Stimulated activated CD4-positive, alpha-beta T cell treated with anti-CD3 and anti-CD28 coated beads, Interleukin-2, amount 100 ng/mL, for 24 hours (primary cell): Measurements from ENCODE around the gene DDX10.
"Not testable (repeated sequence)": the region's sequence is repeated elsewhere in the genome, so short reads cannot be mapped to it uniquely, and the experiment has no call there.

Experiments
- DNase-seq, 2 donors: peaks; one replicate each; pipeline ENCODE4 v3.0.0-alpha.2; 2020

DDX10 gene

GRCh38 chr11:108779147-108779546 is 114.3 kb downstream of the DDX10 start:
- not testable (repeated sequence) for DNase-seq

GRCh38 chr11:108780119-108780518 is 115.2 kb downstream of the DDX10 start:
- no peak for DNase-seq

GRCh38 chr11:108781946-108782345 is 117.1 kb downstream of the DDX10 start:
- DNase-seq, result no peak

- DNase-seq, result no peak
Measured at GRCh38 chr11:108786281-108786990, 121.6 kb downstream of the DDX10 start.

GRCh38 chr11:108787105-108787504 is 122.2 kb downstream of the DDX10 start:
- no peak for DNase-seq

- DNase-seq, result no peak
Measured at GRCh38 chr11:108788565-108789199, 123.8 kb downstream of the DDX10 start.

GRCh38 chr11:108790501-108791299 is 125.8 kb downstream of the DDX10 start:
- DNase-seq, result no peak

GRCh38 chr11:108793138-108793537 is 128.3 kb downstream of the DDX10 start:
- no peak for DNase-seq

- DNase-seq, result no peak
Measured at GRCh38 chr11:108793611-108794010, 128.7 kb downstream of the DDX10 start.

- DNase-seq, result no peak
Measured at GRCh38 chr11:108796551-108796950, 131.7 kb downstream of the DDX10 start.

GRCh38 chr11:108797578-108798100 is 132.8 kb downstream of the DDX10 start:
- no peak for DNase-seq

GRCh38 chr11:108802492-108802891 is 137.6 kb downstream of the DDX10 start:
- no peak for DNase-seq

GRCh38 chr11:108803776-108804175 is 138.9 kb downstream of the DDX10 start:
- no peak for DNase-seq

- no peak for DNase-seq
Measured at GRCh38 chr11:108804511-108804910, 139.6 kb downstream of the DDX10 start.

GRCh38 chr11:108805030-108805429 is 140.2 kb downstream of the DDX10 start:
- no peak for DNase-seq

- DNase-seq, result no peak
Measured at GRCh38 chr11:108807262-108807661, 142.4 kb downstream of the DDX10 start.

- DNase-seq, result no peak
Measured at GRCh38 chr11:108813086-108813485, 148.2 kb downstream of the DDX10 start.

GRCh38 chr11:108817976-108818375 is 153.1 kb downstream of the DDX10 start:
- no peak for DNase-seq

- no peak for DNase-seq
Measured at GRCh38 chr11:108818971-108819370, 154.1 kb downstream of the DDX10 start.

GRCh38 chr11:108819957-108820356 is 155.1 kb downstream of the DDX10 start:
- no peak for DNase-seq

GRCh38 chr11:108823960-108824359 is 159.1 kb downstream of the DDX10 start:
- not testable (repeated sequence) for DNase-seq

GRCh38 chr11:108824545-108824944 is 159.7 kb downstream of the DDX10 start:
- no peak for DNase-seq

GRCh38 chr11:108825381-108825780 is 160.5 kb downstream of the DDX10 start:
- DNase-seq, result no peak

GRCh38 chr11:108826136-108826535 is 161.3 kb downstream of the DDX10 start:
- no peak for DNase-seq
